HepG2 (cell line): ENCODE results near the gene PRR12. TPM values are rescaled to one million over a fixed set of nuclear protein-coding genes. Genes with fewer than 3 reads are reported as not detected.

Source experiments
- ATAC-seq: fragments of 200-7000 bp; cut with Tn5 transposase; 3 replicates; pipeline ENCODE4 v1.9.1; 2020; ENCODE audit warnings: mild to moderate bottlenecking, moderate library complexity
- BruUV-seq: library from RNA; stranded (reverse); fragments of 400-500 nt; replicated peaks from 2 replicates; lab custom pipeline; 2021; lab: Mats Ljungman, UMichigan
- CTCF ChIA-PET: fragments of 300-600 bp; formaldehyde crosslinking; extraction: SDS; loops from one replicate; lab custom pipeline; 2021; ENCODE audit warnings: low total read pairs, inconsistent platforms, low intra/inter-chr PET ratio; lab: Yijun Ruan, JAX
- POLR2A ChIA-PET: fragments of 350-600 bp; sonication (Branson Sonifier 250); formaldehyde crosslinking; loops from one replicate; lab custom pipeline; 2020; ENCODE audit warnings: antibody characterized with exemption, inconsistent platforms; lab: Yijun Ruan, JAX
- DNase-seq: peaks from one replicate; pipeline ENCODE4 v3.0.0-alpha.2; 2015; ENCODE audit warnings: low spot score
- FAIRE-seq: peaks from 3 replicates; lab custom pipeline; 2011; peaks lifted over from hg19 to GRCh38; lab: Jason Lieb, UNC
- H2AFZ ChIP-seq: one replicate; pipeline ENCODE4 v1.6.1; 2011; ENCODE audit warnings: low read length, inconsistent platforms
- H3K27ac ChIP-seq: fragments of 300-600 bp; 3 replicates; pipeline ENCODE4 v1.8.0; 2011; ENCODE audit warnings: mixed run types, mild to moderate bottlenecking, mixed read lengths, low read length, inconsistent platforms; ENCODE audit not compliant: insufficient read depth; ENCODE audit errors: extremely low read length
- H3K27me3 ChIP-seq, 2 experiments: fragments of 200-600 bp in 1 of 2; 2 replicates in 1 of 2; 3 replicates in 1 of 2; pipeline versions ENCODE4 v1.6.0 to v1.8.0; 2011; ENCODE audit warnings: low read length in 2 of 2, mild to moderate bottlenecking in 2 of 2, moderate library complexity in 2 of 2, inconsistent platforms in 1 of 2; ENCODE audit not compliant: insufficient read depth in 2 of 2, control insufficient read depth in 1 of 2
- H3K36me3 ChIP-seq, 2 experiments: fragments of 200-600 bp in 1 of 2; replicated peaks in 1 of 2; 2 replicates in 1 of 2; 3 replicates in 1 of 2; pipeline versions ENCODE4 v1.5.1 to v1.8.0; 2011; ENCODE audit warnings: low read length in 2 of 2, inconsistent platforms in 1 of 2; ENCODE audit not compliant: insufficient read depth in 2 of 2, control insufficient read depth in 1 of 2
- H3K4me1 ChIP-seq: 2 replicates; pipeline ENCODE4 v1.5.1; 2012; ENCODE audit warnings: low read length, inconsistent platforms; ENCODE audit not compliant: insufficient read depth
- H3K4me2 ChIP-seq: 2 replicates; pipeline ENCODE4 v1.6.0; 2011; ENCODE audit warnings: low read depth, low read length, inconsistent platforms
- H3K4me3 ChIP-seq, 3 experiments: fragments of 200-600 bp in 1 of 3; sonication (generic), shearing (Covaris generic) in 1 of 3; replicated peaks in 1 of 3; 2 replicates each; pipeline ENCODE4 v1.5.1; 2011 to 2016; ENCODE audit warnings: low read length in 3 of 3, inconsistent platforms in 2 of 3, low read depth in 2 of 3, mild to moderate bottlenecking in 2 of 3, control low read depth in 1 of 3, mixed read lengths in 1 of 3; ENCODE audit not compliant: insufficient read depth in 1 of 3
- H3K79me2 ChIP-seq: one replicate; pipeline ENCODE4 v1.6.1; 2011; ENCODE audit warnings: low read length, inconsistent platforms; ENCODE audit not compliant: insufficient read depth
- H3K9ac ChIP-seq: 2 replicates; pipeline ENCODE4 v1.6.0; 2011; ENCODE audit warnings: mild to moderate bottlenecking, low read depth, low read length, inconsistent platforms; ENCODE audit not compliant: insufficient read depth
- H3K9me3 ChIP-seq: 2 replicates; pipeline ENCODE4 v1.5.1; 2012; ENCODE audit warnings: mild to moderate bottlenecking, low read length
- H4K20me1 ChIP-seq: 2 replicates; pipeline ENCODE4 v1.6.0; 2011; ENCODE audit warnings: inconsistent platforms, mild to moderate bottlenecking, low read length, moderate library complexity; ENCODE audit not compliant: insufficient read depth
- CTCF ChIP-seq: sonication (generic); formaldehyde crosslinking; IDR thresholded peaks from 2 replicates; pipeline ENCODE4 v1.5.0; 2020; ENCODE audit warnings: mild to moderate bottlenecking, missing genetic modification reagents, moderate library complexity
- FOXA1 ChIP-seq, 2 experiments: fragments of 450-650 bp in 1 of 2; sonication (generic) in 1 of 2; formaldehyde crosslinking in 1 of 2; IDR thresholded peaks; 2 replicates each; pipeline versions ENCODE4 v1.4.0 to v1.6.1; 2016 to 2020; ENCODE audit warnings: missing genetic modification reagents in 1 of 2
- HCFC1 ChIP-seq: fragments of 150-350 bp; IDR thresholded peaks from 2 replicates; pipeline ENCODE4 v1.6.1; 2014; ENCODE audit warnings: low read depth, low read length
- HDAC2 ChIP-seq: sonication (generic); formaldehyde crosslinking; IDR thresholded peaks from 2 replicates; pipeline ENCODE4 v1.4.0; 2020; ENCODE audit warnings: missing genetic modification reagents
- MIXL1 ChIP-seq: IDR thresholded peaks from 2 replicates; pipeline ENCODE4 v1.6.1; 2016
- NPAS2 ChIP-seq: sonication (generic); formaldehyde crosslinking; IDR thresholded peaks from 2 replicates; pipeline ENCODE4 v1.8.0; 2022; ENCODE audit warnings: mild to moderate bottlenecking, missing genetic modification reagents, borderline replicate concordance
- PLRG1 ChIP-seq: fragments of 450-650 bp; conservative IDR thresholded peaks from 2 replicates; pipeline ENCODE4 v1.6.1; 2016
- PRDM15 ChIP-seq: sonication (generic); formaldehyde crosslinking; IDR thresholded peaks from 2 replicates; pipeline ENCODE4 v1.4.0; 2020; ENCODE audit warnings: missing genetic modification reagents
- SMAD1 ChIP-seq: sonication (generic); formaldehyde crosslinking; IDR thresholded peaks from 2 replicates; pipeline ENCODE4 v1.4.0; 2020; ENCODE audit warnings: missing genetic modification reagents, low read depth, mild to moderate bottlenecking, borderline replicate concordance
- TGIF2 ChIP-seq: IDR thresholded peaks from 2 replicates; pipeline ENCODE4 v1.6.1; 2016; ENCODE audit warnings: control low read depth, missing compliant biosample characterization
- TP53 ChIP-seq: sonication (generic); formaldehyde crosslinking; conservative IDR thresholded peaks from 2 replicates; pipeline ENCODE4 v1.4.0; 2020; ENCODE audit warnings: missing genetic modification reagents
- TSC22D2 ChIP-seq: sonication (generic); formaldehyde crosslinking; IDR thresholded peaks from 2 replicates; pipeline ENCODE4 v1.5.1; 2020; ENCODE audit warnings: missing genetic modification reagents, mild to moderate bottlenecking, borderline replicate concordance
- ZBTB42 ChIP-seq: sonication (generic); formaldehyde crosslinking; IDR thresholded peaks from 2 replicates; pipeline ENCODE4 v1.5.0; 2020; ENCODE audit warnings: mild to moderate bottlenecking, missing genetic modification reagents
- ZKSCAN1 ChIP-seq: fragments of 150-350 bp; IDR thresholded peaks from 2 replicates; pipeline ENCODE4 v1.6.1; 2014; ENCODE audit warnings: low read length
- ZNF329 ChIP-seq: sonication (generic); formaldehyde crosslinking; IDR thresholded peaks from 2 replicates; pipeline ENCODE4 v1.9.0; 2021; ENCODE audit warnings: low read depth, mild to moderate bottlenecking, missing genetic modification reagents
- ZNF563 ChIP-seq: sonication (generic); formaldehyde crosslinking; IDR thresholded peaks from 2 replicates; pipeline ENCODE4 v1.8.0; 2022; ENCODE audit warnings: mild to moderate bottlenecking, moderate library complexity, missing genetic modification reagents
- ZNF576 ChIP-seq: sonication (generic); formaldehyde crosslinking; IDR thresholded peaks from 2 replicates; pipeline ENCODE4 v1.4.0; 2020; ENCODE audit warnings: mild to moderate bottlenecking, missing genetic modification reagents
- WGBS: methylation state at CpG from one replicate; pipeline ENCODE4 v1.1.6; 2017; ENCODE audit warnings: low lambda C conversion rate; 5-methylcytosine and 5-hydroxymethylcytosine counted together
- in situ Hi-C: cut with HindIII; loops from 2 replicates; pipeline ENCODE4 v1.10.0; 2017; ENCODE audit warnings: low pct_unique_long_range_greater_than_20kb; ENCODE audit not compliant: extremely low pct_ligation_motif_present
- intact Hi-C: fragments of 100-400 bp; cut with micrococcal nuclease; formaldehyde crosslinking; loops from one replicate; pipeline ENCODE4 v1.10.0; 2022; ENCODE audit not compliant: unreplicated experiment
- polyA plus RNA-seq, 8 experiments: library from polyadenylated mRNA; depleted of rRNA in 3 of 8; stranded (reverse) in 7 of 8; unstranded in 1 of 8; fragments of >200 nt; fragmentation: Illumina TruSeq in 4 of 8; extraction: Trizol in 4 of 8; gene quantifications; 2 replicates each; pipeline versions ENCODE4 v1.2.1 to v1.2.3, GENCODE V29; 2011 to 2016; ENCODE audit warnings: low read depth in 4 of 8, missing spikeins in 1 of 8, mixed read lengths in 1 of 8; ENCODE audit not compliant: insufficient read depth in 1 of 8
- total RNA-seq, 5 experiments: library from RNA; depleted of rRNA; stranded (reverse); fragments of >200 nt; fragmentation: Illumina TruSeq; extraction: Trizol; gene quantifications; 2 replicates each; pipeline ENCODE4 v1.2.3, GENCODE V29; 2016; ENCODE audit warnings: low read depth in 1 of 5

PRR12 gene
- total and polyA plus RNA-seq, 2 of the 13 experiments (the other 11 are each of a cell fraction or from before 2014, with no cell fraction given) = 0.62 to 1.5 TPM

- FAIRE-seq (no peak), ATAC-seq (no peak), DNase-seq (no peak)
- Histone ChIP-seq H3K79me2 (no peaks in the 10 kb centered on the region), H3K4me1 (peaks cover 14% of the 10 kb centered on the region; the same call in 1 of the 2 replicates), H3K4me3 (no peak overlapping the region), H2AFZ (no peak overlapping the region), H3K9ac (no peak overlapping the region), H3K27me3 (no peaks in the 10 kb centered on the region), H3K27ac (no peak overlapping the region), H3K36me3 (peaks cover 26 to 77% of the 10 kb centered on the region in 2 experiments; a peak in 4 of 5 replicates), H3K9me3 (no peaks in the 10 kb centered on the region), H4K20me1 (no peaks in the 10 kb centered on the region), H3K4me2 (no peak overlapping the region)
- TF ChIP-seq ZNF563 (CRISPR knock-in tag) = no peak
- TF ChIP-seq FOXA1 (IDR thresholded peaks at IDR 0.05) = no peak
- TF ChIP-seq FOXA1 (CRISPR knock-in tag; IDR thresholded peaks at IDR 0.05) = no peak
- no peak for TF ChIP-seq HCFC1
- TF ChIP-seq SMAD1 (CRISPR knock-in tag) = no peak
- no peak for TF ChIP-seq ZNF576
- no peak for TF ChIP-seq NPAS2
- TF ChIP-seq CTCF (CRISPR knock-in tag) = no peak
- no peak for TF ChIP-seq HDAC2
- TF ChIP-seq MIXL1 (CRISPR knock-in tag) = no peak
- no peak for TF ChIP-seq TP53
- TF ChIP-seq TGIF2 (CRISPR knock-in tag) = no peak
- TF ChIP-seq ZNF329 (CRISPR knock-in tag) = no peak
- no peak for TF ChIP-seq ZBTB42 (CRISPR knock-in tag)
- no peak for TF ChIP-seq TSC22D2
- TF ChIP-seq ZKSCAN1 = no peak
- no peak for TF ChIP-seq PRDM15 (CRISPR knock-in tag)
- no peak for TF ChIP-seq PLRG1
- POLR2A ChIA-PET = interaction anchor here (1.4 to 2.1 kb wide), 2 partner anchors 8 to 14 kb away, joined by 3 to 7 read pairs; partner anchors contain the start of gene SCAF1
- WGBS = 94% methylated on average over 16 of the region's 17 CpGs
- intact Hi-C loops (no loop called here), in situ Hi-C loops (no loop called here)
- CTCF ChIA-PET = no interaction called here
- no TSS peak for BruUV-seq
Observed at GRCh38 chr19:49656456-49657109, 65.6 kb downstream of the PRR12 start.
